ENCODE measurements around the gene HIVEP3.

HIVEP3 gene

DNA sequence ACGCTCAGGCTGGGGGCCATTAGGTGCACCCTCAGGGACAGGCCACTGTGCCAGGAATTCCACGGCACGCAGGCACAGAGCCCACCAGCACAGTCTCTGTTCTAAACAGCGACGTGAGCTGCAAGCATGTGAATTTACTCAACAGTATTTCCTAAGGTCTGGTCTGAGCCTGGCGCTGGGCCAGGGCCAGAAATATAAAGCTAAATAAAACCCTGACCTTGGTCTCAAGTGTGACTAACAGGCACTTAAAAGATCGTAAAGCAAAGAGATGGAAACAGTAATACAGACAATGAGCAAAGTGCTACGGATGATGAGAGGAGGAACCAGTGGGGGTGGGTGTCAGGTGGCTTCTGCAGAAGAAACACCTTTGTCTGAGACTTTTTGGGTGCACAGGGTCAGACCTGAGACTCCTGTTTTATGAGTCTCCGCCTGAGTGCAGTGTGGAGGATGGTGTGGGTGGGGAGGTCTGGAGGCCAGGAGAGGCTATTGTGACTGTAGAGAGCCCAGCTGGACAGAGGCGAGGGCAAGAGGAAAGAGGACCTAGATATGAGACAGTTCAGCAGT lies 380.9 kb downstream of the HIVEP3 start (continued):
- TF ChIP-seq ZNF280C (tag by site-specific recombination; IDR thresholded peaks at IDR 0.05) (no peak), ZNF747 (tag by site-specific recombination; IDR thresholded peaks at IDR 0.05) (no peak), ZFP69B (tag by site-specific recombination; IDR thresholded peaks at IDR 0.05) (no peak), ZNF791 (tag by site-specific recombination; IDR thresholded peaks at IDR 0.05) (no peak), KLF9 (tag by site-specific recombination; IDR thresholded peaks at IDR 0.05; ENCODE audit: low read depth) (no peak), ZNF302 (tag by site-specific recombination; IDR thresholded peaks at IDR 0.05; ENCODE audit: low read depth) (no peak), ZSCAN16 (tag by site-specific recombination; IDR thresholded peaks at IDR 0.05) (no peak), ZNF626 (tag by site-specific recombination; IDR thresholded peaks at IDR 0.05) (no peak), ZNF692 (tag by site-specific recombination; IDR thresholded peaks at IDR 0.05) (no peak), ZNF561 (tag by site-specific recombination; IDR thresholded peaks at IDR 0.05; ENCODE audit: borderline replicate concordance) (no peak), SALL2 (tag by site-specific recombination; IDR thresholded peaks at IDR 0.05; ENCODE audit: borderline replicate concordance) (no peak), HIC1 (tag by site-specific recombination; IDR thresholded peaks at IDR 0.05) (peak; percentile 64; the same call in 1 of the 2 replicates), ZNF843 (tag by site-specific recombination; IDR thresholded peaks at IDR 0.05) (peak; percentile 83), ZEB2 (tag by site-specific recombination; IDR thresholded peaks at IDR 0.05) (peak; percentile 74), ZNF529 (tag by site-specific recombination; IDR thresholded peaks at IDR 0.05; ENCODE audit: insufficient replicate concordance) (no peak), ZNF155 (tag by site-specific recombination; IDR thresholded peaks at IDR 0.05) (no peak), KLF8 (tag by site-specific recombination; IDR thresholded peaks at IDR 0.05) (no peak)
- TF ChIP-seq, protein P1, sequence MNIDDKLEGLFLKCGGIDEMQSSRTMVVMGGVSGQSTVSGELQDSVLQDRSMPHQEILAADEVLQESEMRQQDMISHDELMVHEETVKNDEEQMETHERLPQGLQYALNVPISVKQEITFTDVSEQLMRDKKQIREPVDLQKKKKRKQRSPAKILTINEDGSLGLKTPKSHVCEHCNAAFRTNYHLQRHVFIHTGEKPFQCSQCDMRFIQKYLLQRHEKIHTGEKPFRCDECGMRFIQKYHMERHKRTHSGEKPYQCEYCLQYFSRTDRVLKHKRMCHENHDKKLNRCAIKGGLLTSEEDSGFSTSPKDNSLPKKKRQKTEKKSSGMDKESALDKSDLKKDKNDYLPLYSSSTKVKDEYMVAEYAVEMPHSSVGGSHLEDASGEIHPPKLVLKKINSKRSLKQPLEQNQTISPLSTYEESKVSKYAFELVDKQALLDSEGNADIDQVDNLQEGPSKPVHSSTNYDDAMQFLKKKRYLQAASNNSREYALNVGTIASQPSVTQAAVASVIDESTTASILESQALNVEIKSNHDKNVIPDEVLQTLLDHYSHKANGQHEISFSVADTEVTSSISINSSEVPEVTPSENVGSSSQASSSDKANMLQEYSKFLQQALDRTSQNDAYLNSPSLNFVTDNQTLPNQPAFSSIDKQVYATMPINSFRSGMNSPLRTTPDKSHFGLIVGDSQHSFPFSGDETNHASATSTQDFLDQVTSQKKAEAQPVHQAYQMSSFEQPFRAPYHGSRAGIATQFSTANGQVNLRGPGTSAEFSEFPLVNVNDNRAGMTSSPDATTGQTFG (tag by site-specific recombination; IDR thresholded peaks at IDR 0.05; ENCODE audit: borderline replicate concordance) = no peak
- TF ChIP-seq, protein P2, sequence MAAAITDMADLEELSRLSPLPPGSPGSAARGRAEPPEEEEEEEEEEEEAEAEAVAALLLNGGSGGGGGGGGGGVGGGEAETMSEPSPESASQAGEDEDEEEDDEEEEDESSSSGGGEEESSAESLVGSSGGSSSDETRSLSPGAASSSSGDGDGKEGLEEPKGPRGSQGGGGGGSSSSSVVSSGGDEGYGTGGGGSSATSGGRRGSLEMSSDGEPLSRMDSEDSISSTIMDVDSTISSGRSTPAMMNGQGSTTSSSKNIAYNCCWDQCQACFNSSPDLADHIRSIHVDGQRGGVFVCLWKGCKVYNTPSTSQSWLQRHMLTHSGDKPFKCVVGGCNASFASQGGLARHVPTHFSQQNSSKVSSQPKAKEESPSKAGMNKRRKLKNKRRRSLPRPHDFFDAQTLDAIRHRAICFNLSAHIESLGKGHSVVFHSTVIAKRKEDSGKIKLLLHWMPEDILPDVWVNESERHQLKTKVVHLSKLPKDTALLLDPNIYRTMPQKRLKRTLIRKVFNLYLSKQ (tag by site-specific recombination; IDR thresholded peaks at IDR 0.05; ENCODE audit: borderline replicate concordance) = no peak
- TF ChIP-seq, protein P3, sequence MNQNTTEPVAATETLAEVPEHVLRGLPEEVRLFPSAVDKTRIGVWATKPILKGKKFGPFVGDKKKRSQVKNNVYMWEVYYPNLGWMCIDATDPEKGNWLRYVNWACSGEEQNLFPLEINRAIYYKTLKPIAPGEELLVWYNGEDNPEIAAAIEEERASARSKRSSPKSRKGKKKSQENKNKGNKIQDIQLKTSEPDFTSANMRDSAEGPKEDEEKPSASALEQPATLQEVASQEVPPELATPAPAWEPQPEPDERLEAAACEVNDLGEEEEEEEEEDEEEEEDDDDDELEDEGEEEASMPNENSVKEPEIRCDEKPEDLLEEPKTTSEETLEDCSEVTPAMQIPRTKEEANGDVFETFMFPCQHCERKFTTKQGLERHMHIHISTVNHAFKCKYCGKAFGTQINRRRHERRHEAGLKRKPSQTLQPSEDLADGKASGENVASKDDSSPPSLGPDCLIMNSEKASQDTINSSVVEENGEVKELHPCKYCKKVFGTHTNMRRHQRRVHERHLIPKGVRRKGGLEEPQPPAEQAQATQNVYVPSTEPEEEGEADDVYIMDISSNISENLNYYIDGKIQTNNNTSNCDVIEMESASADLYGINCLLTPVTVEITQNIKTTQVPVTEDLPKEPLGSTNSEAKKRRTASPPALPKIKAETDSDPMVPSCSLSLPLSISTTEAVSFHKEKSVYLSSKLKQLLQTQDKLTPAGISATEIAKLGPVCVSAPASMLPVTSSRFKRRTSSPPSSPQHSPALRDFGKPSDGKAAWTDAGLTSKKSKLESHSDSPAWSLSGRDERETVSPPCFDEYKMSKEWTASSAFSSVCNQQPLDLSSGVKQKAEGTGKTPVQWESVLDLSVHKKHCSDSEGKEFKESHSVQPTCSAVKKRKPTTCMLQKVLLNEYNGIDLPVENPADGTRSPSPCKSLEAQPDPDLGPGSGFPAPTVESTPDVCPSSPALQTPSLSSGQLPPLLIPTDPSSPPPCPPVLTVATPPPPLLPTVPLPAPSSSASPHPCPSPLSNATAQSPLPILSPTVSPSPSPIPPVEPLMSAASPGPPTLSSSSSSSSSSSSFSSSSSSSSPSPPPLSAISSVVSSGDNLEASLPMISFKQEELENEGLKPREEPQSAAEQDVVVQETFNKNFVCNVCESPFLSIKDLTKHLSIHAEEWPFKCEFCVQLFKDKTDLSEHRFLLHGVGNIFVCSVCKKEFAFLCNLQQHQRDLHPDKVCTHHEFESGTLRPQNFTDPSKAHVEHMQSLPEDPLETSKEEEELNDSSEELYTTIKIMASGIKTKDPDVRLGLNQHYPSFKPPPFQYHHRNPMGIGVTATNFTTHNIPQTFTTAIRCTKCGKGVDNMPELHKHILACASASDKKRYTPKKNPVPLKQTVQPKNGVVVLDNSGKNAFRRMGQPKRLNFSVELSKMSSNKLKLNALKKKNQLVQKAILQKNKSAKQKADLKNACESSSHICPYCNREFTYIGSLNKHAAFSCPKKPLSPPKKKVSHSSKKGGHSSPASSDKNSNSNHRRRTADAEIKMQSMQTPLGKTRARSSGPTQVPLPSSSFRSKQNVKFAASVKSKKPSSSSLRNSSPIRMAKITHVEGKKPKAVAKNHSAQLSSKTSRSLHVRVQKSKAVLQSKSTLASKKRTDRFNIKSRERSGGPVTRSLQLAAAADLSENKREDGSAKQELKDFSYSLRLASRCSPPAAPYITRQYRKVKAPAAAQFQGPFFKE (tag by site-specific recombination; IDR thresholded peaks at IDR 0.05; ENCODE audit: borderline replicate concordance) = no peak

All from HEK293 (cell line).